BJ (cell line): ENCODE results near the gene FANCD2. TPM values are rescaled to one million over a fixed set of nuclear protein-coding genes. Genes with fewer than 3 reads are reported as not detected.
A peak's percentile ranks its signal among the peaks of the same experiment; 100 is the strongest.

Experiments used
- CTCF ChIA-PET: fragments of 350-600 bp; formaldehyde crosslinking; extraction: SDS; loops from one replicate; lab custom pipeline; 2021; ENCODE audit warnings: antibody characterized with exemption, inconsistent platforms; lab: Yijun Ruan, JAX
- POLR2A ChIA-PET: fragments of 300-600 bp; sonication (Branson Sonifier 250); formaldehyde crosslinking; extraction: SDS; loops from one replicate; lab custom pipeline; 2021; ENCODE audit warnings: antibody characterized with exemption; lab: Charles Lee
- DNase-seq: peaks from one replicate; pipeline ENCODE4 v3.0.0-alpha.2; 2011; ENCODE audit warnings: low read depth
- H3K27me3 ChIP-seq: 2 replicates; pipeline ENCODE4 v1.6.0; 2011; ENCODE audit warnings: low read length; ENCODE audit not compliant: control insufficient read depth, insufficient read depth
- H3K36me3 ChIP-seq: 2 replicates; pipeline ENCODE4 v1.5.1; 2011; ENCODE audit warnings: low read length; ENCODE audit not compliant: control insufficient read depth, insufficient read depth
- H3K4me3 ChIP-seq: 2 replicates; pipeline ENCODE4 v1.5.1; 2011; ENCODE audit warnings: low read depth, mild to moderate bottlenecking, control low read depth, low read length
- polyA plus RNA-seq: library from polyadenylated mRNA; depleted of rRNA; stranded (reverse); fragments of >200 nt; gene quantifications from 2 replicates; pipeline ENCODE4 v1.2.3, GENCODE V29; 2011
- TF ChIP-seq, protein P1 (sequence below): IDR thresholded peaks from 2 replicates; pipeline ENCODE4 v1.5.1; 2011; ENCODE audit warnings: low read depth, mild to moderate bottlenecking, control low read depth, inconsistent platforms, low read length, moderate library complexity; ENCODE audit not compliant: insufficient read depth

FANCD2 gene
- polyA plus RNA-seq, 1 experiment: 5.6 TPM

DNA sequence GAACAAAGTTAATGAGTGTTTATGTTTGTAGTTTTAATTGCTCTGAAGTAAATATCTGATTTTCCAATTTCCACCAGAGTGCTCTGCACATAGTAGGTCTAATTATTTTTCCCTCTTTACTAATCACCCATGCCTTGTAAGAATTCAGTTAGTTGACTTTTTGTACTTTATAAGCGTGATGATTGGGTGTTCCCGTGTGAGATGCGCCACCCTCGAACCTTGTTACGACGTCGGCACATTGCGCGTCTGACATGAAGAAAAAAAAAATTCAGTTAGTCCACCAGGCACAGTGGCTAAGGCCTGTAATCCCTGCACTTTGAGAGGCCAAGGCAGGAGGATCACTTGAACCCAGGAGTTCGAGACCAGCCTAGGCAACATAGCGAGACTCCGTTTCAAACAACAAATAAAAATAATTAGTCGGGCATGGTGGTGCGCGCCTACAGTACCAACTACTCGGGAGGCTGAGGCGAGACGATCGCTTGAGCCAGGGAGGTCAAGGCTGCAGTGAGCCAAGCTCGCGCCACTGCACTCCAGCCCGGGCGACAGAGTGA, 114.8 kb downstream of the FANCD2 start:
- DNase-seq: no peak
- POLR2A ChIA-PET: no interaction called here
- CTCF ChIA-PET: interaction anchor here (0.9 kb wide), 1 partner anchor 52 kb away, joined by 3 read pairs; no protein-coding TSS in a partner anchor
- no peaks in the 10 kb centered on the region for H3K27me3 ChIP-seq
- TF ChIP-seq, protein P1, sequence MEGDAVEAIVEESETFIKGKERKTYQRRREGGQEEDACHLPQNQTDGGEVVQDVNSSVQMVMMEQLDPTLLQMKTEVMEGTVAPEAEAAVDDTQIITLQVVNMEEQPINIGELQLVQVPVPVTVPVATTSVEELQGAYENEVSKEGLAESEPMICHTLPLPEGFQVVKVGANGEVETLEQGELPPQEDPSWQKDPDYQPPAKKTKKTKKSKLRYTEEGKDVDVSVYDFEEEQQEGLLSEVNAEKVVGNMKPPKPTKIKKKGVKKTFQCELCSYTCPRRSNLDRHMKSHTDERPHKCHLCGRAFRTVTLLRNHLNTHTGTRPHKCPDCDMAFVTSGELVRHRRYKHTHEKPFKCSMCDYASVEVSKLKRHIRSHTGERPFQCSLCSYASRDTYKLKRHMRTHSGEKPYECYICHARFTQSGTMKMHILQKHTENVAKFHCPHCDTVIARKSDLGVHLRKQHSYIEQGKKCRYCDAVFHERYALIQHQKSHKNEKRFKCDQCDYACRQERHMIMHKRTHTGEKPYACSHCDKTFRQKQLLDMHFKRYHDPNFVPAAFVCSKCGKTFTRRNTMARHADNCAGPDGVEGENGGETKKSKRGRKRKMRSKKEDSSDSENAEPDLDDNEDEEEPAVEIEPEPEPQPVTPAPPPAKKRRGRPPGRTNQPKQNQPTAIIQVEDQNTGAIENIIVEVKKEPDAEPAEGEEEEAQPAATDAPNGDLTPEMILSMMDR: no peak
- 0 out of 2 replicates have a peak overlapping the region, but pooled peaks have one; percentile 12 for H3K4me3 ChIP-seq
- H3K36me3 ChIP-seq: no peaks in the 10 kb centered on the region; the same call in 1 of the 2 replicates

DNA sequence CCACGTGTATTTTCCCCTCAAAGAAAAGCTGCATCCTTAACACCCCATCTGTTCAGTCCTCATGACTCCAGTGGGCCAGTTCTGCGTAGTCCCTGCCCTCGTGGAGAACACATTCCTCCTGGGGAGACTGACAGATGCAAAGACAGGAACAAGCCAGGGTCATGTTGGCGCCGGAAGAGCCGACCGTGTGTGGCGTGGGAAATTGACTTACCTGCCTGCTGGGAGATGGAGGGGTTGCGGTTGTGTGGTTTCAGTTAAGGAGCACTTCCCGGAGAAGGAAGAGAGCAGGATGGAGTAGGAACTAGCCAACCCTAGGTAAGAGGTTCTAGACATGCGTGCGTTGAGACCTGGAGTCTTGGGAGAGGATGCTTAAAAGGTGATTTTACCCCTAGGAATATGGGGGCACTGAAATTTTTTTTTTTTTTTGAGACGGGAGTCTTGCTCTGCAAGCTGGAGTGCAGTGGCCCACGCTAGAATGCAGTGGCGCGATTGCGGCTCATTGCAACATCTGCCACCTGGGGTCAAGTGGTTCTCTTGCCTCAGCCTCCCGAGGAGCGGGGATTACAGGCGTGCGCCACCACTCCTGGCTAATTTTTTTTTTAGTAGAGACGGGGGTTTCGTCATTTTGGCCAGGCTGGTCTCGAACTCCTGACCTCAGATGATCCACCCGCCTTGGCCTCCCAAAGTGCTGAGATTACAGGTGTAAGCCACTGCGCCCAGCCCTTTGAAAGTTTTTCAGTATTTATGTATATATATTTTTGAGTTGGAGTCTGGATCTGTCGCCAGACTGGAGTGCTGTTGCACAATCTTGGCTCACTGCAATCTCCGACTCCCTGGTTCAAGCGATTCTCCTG, 116.7 kb downstream of the FANCD2 start:
- DNase-seq: no peak
- POLR2A ChIA-PET: no interaction called here
- CTCF ChIA-PET: no interaction called here
- H3K4me3 ChIP-seq: peak overlapping the region; percentile 81
- TF ChIP-seq, protein P1: no peak
- no peaks in the 10 kb centered on the region for H3K27me3 ChIP-seq
- no peaks in the 10 kb centered on the region; the same call in 1 of the 2 replicates for H3K36me3 ChIP-seq

DNA sequence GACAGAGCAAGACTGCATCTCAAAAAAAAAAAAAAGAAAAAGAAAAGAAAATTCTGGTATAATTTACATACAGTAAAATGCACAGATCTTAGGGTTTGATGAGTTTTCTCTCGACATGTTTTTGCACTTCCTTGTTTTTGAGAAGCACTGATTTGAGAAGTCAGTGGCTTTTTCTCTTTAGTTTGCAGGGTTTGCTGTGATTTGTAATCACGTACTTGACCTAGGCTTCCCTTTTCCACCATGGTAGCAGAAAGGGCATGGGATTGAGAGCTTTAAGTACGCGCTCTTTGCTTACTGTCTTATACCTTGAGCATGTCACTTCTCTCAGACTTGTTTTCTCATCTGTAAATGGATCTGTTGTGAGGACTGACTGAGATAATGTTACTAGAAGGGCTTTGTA, 119.4 kb downstream of the FANCD2 start:
- TF ChIP-seq, protein P1: no peak
- H3K4me3 ChIP-seq: no peak overlapping the region
- H3K27me3 ChIP-seq: no peaks in the 10 kb centered on the region
- CTCF ChIA-PET: no interaction called here
- POLR2A ChIA-PET: interaction anchor here (0.6 kb wide), 1 partner anchor 16 kb away, joined by 3 read pairs; no protein-coding TSS in a partner anchor
- DNase-seq: no peak
- H3K36me3 ChIP-seq: peaks cover 4% of the 10 kb centered on the region

DNA sequence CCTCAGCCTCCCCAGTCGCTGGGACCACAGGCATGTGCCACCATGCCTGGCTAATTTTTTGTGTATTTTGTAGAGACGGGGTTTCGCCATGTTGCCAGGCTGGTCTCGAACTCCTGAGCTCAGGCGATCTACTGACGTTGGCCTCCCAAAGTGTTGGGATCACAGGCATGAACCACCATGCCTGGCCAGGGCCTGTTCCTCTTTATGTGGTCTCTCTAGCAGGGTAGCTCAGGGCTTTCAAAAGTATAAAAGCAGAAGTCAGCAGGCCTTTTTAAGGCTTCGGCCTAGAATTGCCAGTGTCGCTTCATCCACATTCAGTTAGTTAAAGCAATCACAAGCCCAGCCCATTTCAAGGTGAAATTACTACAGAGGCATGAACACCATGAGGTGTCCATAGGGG, 123.0 kb downstream of the FANCD2 start:
- CTCF ChIA-PET: no interaction called here
- POLR2A ChIA-PET: no interaction called here
- Histone ChIP-seq H3K4me3 (no peak overlapping the region), H3K36me3 (peaks cover 4% of the 10 kb centered on the region), H3K27me3 (no peaks in the 10 kb centered on the region)
- TF ChIP-seq, protein P1: no peak
- no peak for DNase-seq

DNA sequence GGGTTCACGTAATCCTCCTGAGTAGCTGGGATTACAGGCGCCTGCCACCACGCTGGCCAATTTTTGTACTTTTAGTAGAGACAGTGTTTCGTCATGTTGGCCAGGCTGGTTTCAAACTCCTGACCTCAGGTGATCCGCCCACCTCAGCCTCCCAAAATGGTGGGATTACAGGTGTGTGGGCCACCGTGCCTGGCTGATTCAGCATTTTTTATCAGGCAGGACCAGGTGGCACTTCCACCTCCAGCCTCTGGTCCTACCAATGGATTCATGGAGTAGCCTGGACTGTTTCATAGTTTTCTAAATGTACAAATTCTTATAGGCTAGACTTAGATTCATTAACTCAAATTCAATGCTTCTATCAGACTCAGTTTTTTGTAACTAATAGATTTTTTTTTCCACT, 124.8 kb downstream of the FANCD2 start:
- no peak overlapping the region for H3K4me3 ChIP-seq
- POLR2A ChIA-PET: interaction anchor here (0.6 kb wide), 1 partner anchor 260 kb away, joined by 5 read pairs; the partner anchor contains the start of gene JAGN1
- TF ChIP-seq, protein P1: no peak
- CTCF ChIA-PET: interaction anchor here (0.6 to 1.1 kb wide), 2 partner anchors 13 to 132 kb away, joined by 3 to 9 read pairs; partner anchors contain the start of gene IRAK2
- H3K27me3 ChIP-seq: no peaks in the 10 kb centered on the region
- H3K36me3 ChIP-seq: peaks cover 4% of the 10 kb centered on the region
- no peak for DNase-seq
